Measurements from ENCODE around the gene CGREF1.
A peak's percentile ranks its signal among the peaks of the same experiment; 100 is the strongest.

CGREF1 gene

GRCh38 chr2:27147935-27148334, 29.0 kb upstream of the CGREF1 start:
- H3K9ac ChIP-seq (ENCODE audit: low read depth, low read length) = no peak overlapping the region
- H2AFZ ChIP-seq (ENCODE audit: low read depth, low read length) = no peak overlapping the region
- peaks cover 6% of the 10 kb centered on the region for H3K27me3 ChIP-seq (ENCODE audit: insufficient read depth, low read length, poor library complexity)
- H3K9me3 ChIP-seq (ENCODE audit: insufficient read depth, low read length, severe bottlenecking) = no peaks in the 10 kb centered on the region
- H3K4me1 ChIP-seq (ENCODE audit: insufficient read depth, low read length) = no peaks in the 10 kb centered on the region
- H3K36me3 ChIP-seq (ENCODE audit: insufficient read depth, low read length) = no peaks in the 10 kb centered on the region
- ATAC-seq (ENCODE audit: insufficient read depth, low read depth) (no peak), DNase-seq (no peak)
- TF ChIP-seq CTCF (IDR thresholded peaks at IDR 0.05; ENCODE audit: borderline replicate concordance, extremely low read depth, low read length, poor library complexity, severe bottlenecking) (no peak), EZH2 (IDR thresholded peaks at IDR 0.05; ENCODE audit: borderline replicate concordance, low read depth, low read length, severe bottlenecking) (no peak)
- H3K4me2 ChIP-seq (ENCODE audit: insufficient read depth, low read length) = no peak overlapping the region
- H3K27ac ChIP-seq (ENCODE audit: low read length) = no peak overlapping the region
- no peaks in the 10 kb centered on the region for H4K20me1 ChIP-seq (ENCODE audit: insufficient read depth, low read length)
- no peak overlapping the region for H3K4me3 ChIP-seq (ENCODE audit: low read depth in 1 of 2, low read length in 2 of 2)
- H3K79me2 ChIP-seq (ENCODE audit: insufficient read depth, low read length) = no peaks in the 10 kb centered on the region

GRCh38 chr2:27145682-27146081, 26.8 kb upstream of the CGREF1 start:
- Histone ChIP-seq H4K20me1 (ENCODE audit: insufficient read depth, low read length) (no peaks in the 10 kb centered on the region), H3K9me3 (ENCODE audit: insufficient read depth, low read length, severe bottlenecking) (no peaks in the 10 kb centered on the region), H3K4me2 (ENCODE audit: insufficient read depth, low read length) (no peak overlapping the region), H3K36me3 (ENCODE audit: insufficient read depth, low read length) (no peaks in the 10 kb centered on the region), H3K27ac (ENCODE audit: low read length) (no peak overlapping the region), H3K9ac (ENCODE audit: low read depth, low read length) (no peak overlapping the region), H3K4me3 (ENCODE audit: low read depth in 1 of 2, low read length in 2 of 2) (no peak overlapping the region), H3K27me3 (ENCODE audit: insufficient read depth, low read length, poor library complexity) (peaks cover 4% of the 10 kb centered on the region), H2AFZ (ENCODE audit: low read depth, low read length) (no peak overlapping the region), H3K79me2 (ENCODE audit: insufficient read depth, low read length) (no peaks in the 10 kb centered on the region), H3K4me1 (ENCODE audit: insufficient read depth, low read length) (no peaks in the 10 kb centered on the region)
- DNase-seq (no peak), ATAC-seq (ENCODE audit: insufficient read depth, low read depth) (no peak)
- TF ChIP-seq EZH2 (IDR thresholded peaks at IDR 0.05; ENCODE audit: borderline replicate concordance, low read depth, low read length, severe bottlenecking) = no peak
- TF ChIP-seq CTCF (IDR thresholded peaks at IDR 0.05; ENCODE audit: borderline replicate concordance, extremely low read depth, low read length, poor library complexity, severe bottlenecking) = no peak

- no peak for DNase-seq
- no peak overlapping the region for H3K9ac ChIP-seq (ENCODE audit: low read depth, low read length)
- H3K79me2 ChIP-seq (ENCODE audit: insufficient read depth, low read length) = no peaks in the 10 kb centered on the region
- H3K9me3 ChIP-seq (ENCODE audit: insufficient read depth, low read length, severe bottlenecking) = no peaks in the 10 kb centered on the region
- H4K20me1 ChIP-seq (ENCODE audit: insufficient read depth, low read length) = no peaks in the 10 kb centered on the region
- peaks cover 6% of the 10 kb centered on the region for H3K27me3 ChIP-seq (ENCODE audit: insufficient read depth, low read length, poor library complexity)
- no peak overlapping the region for H2AFZ ChIP-seq (ENCODE audit: low read depth, low read length)
- no peak for TF ChIP-seq CTCF (IDR thresholded peaks at IDR 0.05; ENCODE audit: borderline replicate concordance, extremely low read depth, low read length, poor library complexity, severe bottlenecking)
- TF ChIP-seq EZH2 (IDR thresholded peaks at IDR 0.05; ENCODE audit: borderline replicate concordance, low read depth, low read length, severe bottlenecking) = no peak
- no peaks in the 10 kb centered on the region for H3K4me1 ChIP-seq (ENCODE audit: insufficient read depth, low read length)
- H3K36me3 ChIP-seq (ENCODE audit: insufficient read depth, low read length) = no peaks in the 10 kb centered on the region
- no peak overlapping the region for H3K4me3 ChIP-seq (ENCODE audit: low read depth in 1 of 2, low read length in 2 of 2)
- no peak overlapping the region for H3K4me2 ChIP-seq (ENCODE audit: insufficient read depth, low read length)
- no peak overlapping the region for H3K27ac ChIP-seq (ENCODE audit: low read length)
- ATAC-seq (ENCODE audit: insufficient read depth, low read depth) = no peak
Observed at GRCh38 chr2:27143285-27143684, 24.4 kb upstream of the CGREF1 start.

GRCh38 chr2:27139310-27139709, 20.4 kb upstream of the CGREF1 start, which contains the start of gene PRR30:
PRR30 (minus strand) TSS chr2:27139410; CDS start chr2:27138329, 1,081 bp downstream.
- H4K20me1 ChIP-seq (ENCODE audit: insufficient read depth, low read length) = no peaks in the 10 kb centered on the region
- no peak for ATAC-seq (ENCODE audit: insufficient read depth, low read depth)

More at GRCh38 chr2:27139310-27139709, 20.4 kb upstream of the CGREF1 start, which contains the start of gene PRR30:
- H3K79me2 ChIP-seq (ENCODE audit: insufficient read depth, low read length) = peaks cover under 1% of the 10 kb centered on the region
- TF ChIP-seq CTCF (IDR thresholded peaks at IDR 0.05; ENCODE audit: borderline replicate concordance, extremely low read depth, low read length, poor library complexity, severe bottlenecking) (no peak), EZH2 (IDR thresholded peaks at IDR 0.05; ENCODE audit: borderline replicate concordance, low read depth, low read length, severe bottlenecking) (no peak)
- no peak within 1 kb of the TSS for H3K4me2 ChIP-seq (ENCODE audit: insufficient read depth, low read length)
- no peaks in the 10 kb centered on the region for H3K36me3 ChIP-seq (ENCODE audit: insufficient read depth, low read length)
- no peak within 1 kb of the TSS for H3K4me3 ChIP-seq (ENCODE audit: low read depth in 1 of 2, low read length in 2 of 2)
- no peak within 1 kb of the TSS for H3K27ac ChIP-seq (ENCODE audit: low read length)
- peaks cover 6% of the 10 kb centered on the region for H3K27me3 ChIP-seq (ENCODE audit: insufficient read depth, low read length, poor library complexity)
- H3K9ac ChIP-seq (ENCODE audit: low read depth, low read length) = no peak within 1 kb of the TSS
- peak within 1 kb of the TSS; percentile 10; the same call in 1 of the 2 replicates for H2AFZ ChIP-seq (ENCODE audit: low read depth, low read length)
- peaks cover 8% of the 10 kb centered on the region for H3K4me1 ChIP-seq (ENCODE audit: insufficient read depth, low read length)
- no peak for DNase-seq
- no peaks in the 10 kb centered on the region for H3K9me3 ChIP-seq (ENCODE audit: insufficient read depth, low read length, severe bottlenecking)

Measured in DND-41 (cell line).